Endodermal cell (in vitro differentiated cells): ENCODE measurements around the gene ZNF423. TPM values are rescaled to one million over a fixed set of nuclear protein-coding genes. Genes with fewer than 3 reads are reported as not detected.

Source experiments
- DNase-seq: peaks from one replicate; pipeline ENCODE4 v3.0.0-alpha.2; 2017
- H3K27ac ChIP-seq: 2 replicates; pipeline ENCODE4 v1.5.1; 2013; ENCODE audit warnings: mild to moderate bottlenecking, low read depth, low read length, moderate library complexity
- H3K27me3 ChIP-seq: 2 replicates; pipeline ENCODE4 v1.6.1; 2013; ENCODE audit warnings: mild to moderate bottlenecking, low read length, moderate library complexity; ENCODE audit not compliant: insufficient read depth, control insufficient read depth, poor library complexity, severe bottlenecking
- H3K36me3 ChIP-seq: 2 replicates; pipeline ENCODE4 v1.7.0; 2013; ENCODE audit warnings: mild to moderate bottlenecking, low read length, moderate library complexity; ENCODE audit not compliant: control insufficient read depth, insufficient read depth
- H3K4me1 ChIP-seq: one replicate; pipeline ENCODE4 v1.7.0; 2013; ENCODE audit warnings: low read length; ENCODE audit not compliant: control insufficient read depth, insufficient read depth
- H3K4me3 ChIP-seq: 2 replicates; pipeline ENCODE4 v1.5.1; 2013; ENCODE audit warnings: mild to moderate bottlenecking, low read length, moderate library complexity
- H3K9ac ChIP-seq: 2 replicates; pipeline ENCODE4 v1.6.1; 2013; ENCODE audit warnings: mild to moderate bottlenecking, low read length, moderate library complexity; ENCODE audit not compliant: poor library complexity, severe bottlenecking; ENCODE audit errors: extremely low read depth
- H3K9me3 ChIP-seq: 2 replicates; pipeline ENCODE4 v1.6.1; 2013; ENCODE audit warnings: mild to moderate bottlenecking, low read length, moderate library complexity; ENCODE audit not compliant: control insufficient read depth
- H3K27ac Mint-ChIP-seq: 2 replicates; pipeline ENCODE4 v1.8.0; 2020; ENCODE audit warnings: mixed read lengths
- H3K27me3 Mint-ChIP-seq: 2 replicates; pipeline ENCODE4 v1.8.0; 2021; ENCODE audit warnings: mild to moderate bottlenecking, mixed read lengths; ENCODE audit not compliant: insufficient read depth
- H3K36me3 Mint-ChIP-seq: 2 replicates; pipeline ENCODE4 v1.8.0; 2020; ENCODE audit warnings: low read depth, mixed read lengths
- H3K4me1 Mint-ChIP-seq: 2 replicates; pipeline ENCODE4 v1.8.0; 2020; ENCODE audit warnings: mixed read lengths
- H3K4me3 Mint-ChIP-seq: 2 replicates; pipeline ENCODE4 v1.8.0; 2020; ENCODE audit warnings: mild to moderate bottlenecking, moderate library complexity, mixed read lengths
- H3K9me3 Mint-ChIP-seq: 2 replicates; pipeline ENCODE4 v1.8.0; 2020; ENCODE audit warnings: mild to moderate bottlenecking, mixed read lengths
- WGBS, 2 experiments: methylation state at CpG; one replicate each; pipeline versions ENCODE4 v1.1.5 to v1.1.7; 2013; ENCODE audit warnings: missing lambda C conversion rate in 2 of 2, mixed read lengths in 1 of 2; ENCODE audit not compliant: insufficient coverage in 1 of 2, insufficient read length in 1 of 2; 5-methylcytosine and 5-hydroxymethylcytosine counted together
- total RNA-seq, 2 donors: library from RNA; stranded (reverse); fragmentation: NEBNext Ultra II Directional in 1 of 2; extraction: Animal tissue kit (Norgen Biotek cat#: 25700) in 1 of 2; gene quantifications; 2 replicates in 1 of 2; 3 replicates in 1 of 2; pipeline ENCODE4 v1.2.1, GENCODE V29; 2021
- TF ChIP-seq, protein P1 (sequence below): fragments of 200-600 bp; sonication (generic); conservative IDR thresholded peaks from 2 replicates; pipeline ENCODE4 v1.5.0; 2021; ENCODE audit warnings: antibody characterized with exemption, mild to moderate bottlenecking

Gene ZNF423
- total RNA-seq, 2 donors from 2014 or later = 30.3 to 41.9 TPM

DNA sequence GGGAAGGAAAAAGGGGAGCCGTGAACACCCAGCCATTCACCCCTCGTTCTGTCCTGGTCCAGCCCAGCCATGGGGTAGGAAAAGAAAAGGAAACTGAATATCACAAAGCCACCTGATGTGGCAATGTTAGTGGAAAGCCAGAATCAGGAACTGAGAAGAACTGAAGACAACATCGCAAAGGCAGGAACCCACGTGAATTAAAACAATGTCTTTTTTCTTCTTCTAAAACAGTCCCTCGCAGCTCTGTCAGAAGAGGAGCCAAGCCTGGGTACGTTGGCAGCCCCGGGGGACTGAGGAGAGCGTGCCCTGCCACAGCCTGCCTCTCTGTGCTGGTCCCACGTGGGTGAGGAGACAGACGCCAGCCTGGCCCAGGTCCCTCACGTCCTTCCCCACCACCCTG, 55.0 kb downstream of the ZNF423 start:
- Histone ChIP-seq H3K4me3 (no peak overlapping the region), H3K9ac (no peak overlapping the region), H3K4me1 (no peaks in the 10 kb centered on the region), H3K27ac (no peak overlapping the region), H3K36me3 (no peaks in the 10 kb centered on the region), H3K27me3 (no peaks in the 10 kb centered on the region), H3K9me3 (no peaks in the 10 kb centered on the region)
- Mint-ChIP-seq H3K27me3 (no peaks in the 10 kb centered on the region), H3K4me1 (no peaks in the 10 kb centered on the region), H3K9me3 (no peaks in the 10 kb centered on the region), H3K27ac (no peak overlapping the region), H3K4me3 (no peak overlapping the region), H3K36me3 (peaks cover 3% of the 10 kb centered on the region)
- DNase-seq = no peak
- WGBS, 2 experiments = 92 to 93% methylated on average over 9 to 11 of the region's 11 CpGs
- TF ChIP-seq, protein P1, sequence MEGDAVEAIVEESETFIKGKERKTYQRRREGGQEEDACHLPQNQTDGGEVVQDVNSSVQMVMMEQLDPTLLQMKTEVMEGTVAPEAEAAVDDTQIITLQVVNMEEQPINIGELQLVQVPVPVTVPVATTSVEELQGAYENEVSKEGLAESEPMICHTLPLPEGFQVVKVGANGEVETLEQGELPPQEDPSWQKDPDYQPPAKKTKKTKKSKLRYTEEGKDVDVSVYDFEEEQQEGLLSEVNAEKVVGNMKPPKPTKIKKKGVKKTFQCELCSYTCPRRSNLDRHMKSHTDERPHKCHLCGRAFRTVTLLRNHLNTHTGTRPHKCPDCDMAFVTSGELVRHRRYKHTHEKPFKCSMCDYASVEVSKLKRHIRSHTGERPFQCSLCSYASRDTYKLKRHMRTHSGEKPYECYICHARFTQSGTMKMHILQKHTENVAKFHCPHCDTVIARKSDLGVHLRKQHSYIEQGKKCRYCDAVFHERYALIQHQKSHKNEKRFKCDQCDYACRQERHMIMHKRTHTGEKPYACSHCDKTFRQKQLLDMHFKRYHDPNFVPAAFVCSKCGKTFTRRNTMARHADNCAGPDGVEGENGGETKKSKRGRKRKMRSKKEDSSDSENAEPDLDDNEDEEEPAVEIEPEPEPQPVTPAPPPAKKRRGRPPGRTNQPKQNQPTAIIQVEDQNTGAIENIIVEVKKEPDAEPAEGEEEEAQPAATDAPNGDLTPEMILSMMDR = no peak

DNA sequence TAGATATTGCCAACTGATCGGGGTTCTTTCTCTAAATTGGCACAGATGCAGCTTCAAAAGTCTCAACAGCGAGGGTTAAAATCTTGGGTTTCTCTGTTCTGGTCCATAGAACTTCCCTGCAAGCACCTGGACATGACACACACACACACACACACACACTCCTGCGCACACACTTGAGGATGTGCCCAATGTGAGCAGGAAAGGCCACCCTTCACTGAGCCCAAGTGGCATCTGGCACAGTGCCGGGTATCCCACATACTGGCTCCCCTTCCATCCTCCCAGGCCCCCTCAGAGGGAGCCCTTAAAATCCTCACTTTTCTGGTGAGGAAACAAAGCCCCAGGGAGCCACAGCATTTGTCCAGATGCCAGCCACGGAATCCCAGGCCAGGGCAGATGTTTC, 55.5 kb downstream of the ZNF423 start:
- Histone ChIP-seq H3K9me3 (no peaks in the 10 kb centered on the region), H3K27me3 (no peaks in the 10 kb centered on the region), H3K36me3 (no peaks in the 10 kb centered on the region), H3K27ac (no peak overlapping the region), H3K4me1 (no peaks in the 10 kb centered on the region), H3K4me3 (no peak overlapping the region), H3K9ac (no peak overlapping the region)
- WGBS, 2 experiments = 92 to 100% methylated on average over 1 to 5 of the region's 5 CpGs
- peaks cover 3% of the 10 kb centered on the region for H3K36me3 Mint-ChIP-seq
- no peaks in the 10 kb centered on the region for H3K27me3 Mint-ChIP-seq
- H3K9me3 Mint-ChIP-seq = no peaks in the 10 kb centered on the region
- H3K4me1 Mint-ChIP-seq = no peaks in the 10 kb centered on the region
- no peak overlapping the region for H3K27ac Mint-ChIP-seq
- no peak for DNase-seq
- TF ChIP-seq, protein P1 = no peak
- no peak overlapping the region for H3K4me3 Mint-ChIP-seq

DNA sequence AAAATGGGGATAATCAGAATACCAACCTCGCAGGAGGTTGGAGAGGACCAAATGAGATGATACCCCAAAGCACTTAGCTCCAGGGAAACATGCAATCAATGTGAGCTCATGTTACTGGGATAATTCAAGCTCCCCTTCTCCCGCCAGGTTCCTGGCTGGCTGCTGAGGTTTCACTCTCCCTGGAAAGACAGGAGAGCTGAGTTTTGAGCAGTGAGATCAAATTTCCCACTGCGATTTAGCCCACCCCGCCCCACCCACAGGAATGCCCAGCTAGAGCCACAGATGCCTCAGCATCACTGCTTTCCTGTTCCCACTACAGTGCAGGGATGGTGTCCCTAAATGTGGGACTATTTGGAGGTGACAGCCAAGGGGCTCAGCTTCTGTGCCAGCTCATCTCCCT, 56.7 kb downstream of the ZNF423 start:
- no peaks in the 10 kb centered on the region for H3K36me3 Mint-ChIP-seq
- H3K27me3 Mint-ChIP-seq = no peaks in the 10 kb centered on the region
- H3K4me1 Mint-ChIP-seq = no peaks in the 10 kb centered on the region
- no peaks in the 10 kb centered on the region for H3K27me3 ChIP-seq
- no peak overlapping the region for H3K4me3 ChIP-seq
- no peak overlapping the region for H3K9ac ChIP-seq
- TF ChIP-seq, protein P1 = no peak
- H3K27ac Mint-ChIP-seq = no peak overlapping the region
- WGBS, 2 experiments = 62 to 71% methylated on average over 2 to 4 of the region's 4 CpGs
- H3K4me3 Mint-ChIP-seq = no peak overlapping the region
- no peaks in the 10 kb centered on the region for H3K9me3 ChIP-seq
- H3K27ac ChIP-seq = peak overlapping the region; percentile 2
- H3K4me1 ChIP-seq = no peaks in the 10 kb centered on the region
- H3K9me3 Mint-ChIP-seq = no peaks in the 10 kb centered on the region
- peak; percentile 64 for DNase-seq
- H3K36me3 ChIP-seq = no peaks in the 10 kb centered on the region
